Measurements from ENCODE around the gene MACF1.
"Not testable (repeated sequence)": the region's sequence is repeated elsewhere in the genome, so short reads cannot be mapped to it uniquely, and the experiment has no call there.

Gene MACF1

GRCh38 chr1:39204441-39205081, at the start of gene MACF1:
MACF1 (plus strand) TSS chr1:39204695; CDS start chr1:39205023, 328 bp downstream.
- peak; percentile 18 for DNase-seq

GRCh38 chr1:39157304-39157703, 47.2 kb upstream of the MACF1 start:
- DNase-seq = no peak

- no peak for DNase-seq
Observed at GRCh38 chr1:39158327-39159086, 46.0 kb upstream of the MACF1 start.

GRCh38 chr1:39159224-39160036, 45.1 kb upstream of the MACF1 start:
- DNase-seq = no peak

- DNase-seq = no peak
Observed at GRCh38 chr1:39160703-39161102, 43.8 kb upstream of the MACF1 start.

GRCh38 chr1:39161811-39162210, 42.7 kb upstream of the MACF1 start:
- DNase-seq = not testable (repeated sequence)

- DNase-seq = no peak
Observed at GRCh38 chr1:39163469-39163868, 41.0 kb upstream of the MACF1 start.

GRCh38 chr1:39164256-39164655, 40.2 kb upstream of the MACF1 start:
- DNase-seq = no peak

- DNase-seq = no peak
Observed at GRCh38 chr1:39165049-39165448, 39.4 kb upstream of the MACF1 start.

- no peak for DNase-seq
Observed at GRCh38 chr1:39165488-39165887, 39.0 kb upstream of the MACF1 start.

GRCh38 chr1:39167632-39168209, 36.8 kb upstream of the MACF1 start:
- DNase-seq = no peak

GRCh38 chr1:39168301-39169080, 36.0 kb upstream of the MACF1 start:
- no peak for DNase-seq

- DNase-seq = no peak
Observed at GRCh38 chr1:39170731-39171667, 33.5 kb upstream of the MACF1 start.

GRCh38 chr1:39173119-39173994, 31.1 kb upstream of the MACF1 start:
- DNase-seq = no peak

GRCh38 chr1:39173995-39174380, 30.5 kb upstream of the MACF1 start:
- DNase-seq = no peak

GRCh38 chr1:39174390-39175081, 30.0 kb upstream of the MACF1 start:
- DNase-seq = no peak

- DNase-seq = no peak
Observed at GRCh38 chr1:39177706-39178105, 26.8 kb upstream of the MACF1 start.

GRCh38 chr1:39178541-39179431, 25.7 kb upstream of the MACF1 start:
- no peak for DNase-seq

GRCh38 chr1:39181311-39181710, 23.2 kb upstream of the MACF1 start:
- DNase-seq = no peak

Measured in activated naive CD4-positive, alpha-beta T cell treated with anti-CD3 and anti-CD28 coated beads, Interleukin-2, amount 50 U/mL, for 16 hours (primary cell).